Measurements from ENCODE around the gene CNST. TPM values are rescaled to one million over a fixed set of nuclear protein-coding genes. Genes with fewer than 3 reads are reported as not detected.
"Not testable (repeated sequence)": the region's sequence is repeated elsewhere in the genome, so short reads cannot be mapped to it uniquely, and the experiment has no call there.

The CNST gene
- total RNA-seq, 2 donors from 2014 or later = 28.0 to 30.4 TPM

GRCh38 chr1:246534114-246534513 is 32.1 kb upstream of the CNST start:
- H3K9me3 Mint-ChIP-seq = peaks cover 2% of the 10 kb centered on the region in 2 donors
- ATAC-seq (replicated peaks in 1 of 2) = no peak

GRCh38 chr1:246537441-246537840 is 28.8 kb upstream of the CNST start:
- Mint-ChIP-seq H3K27ac (no peak overlapping the region), H3K4me1 (ENCODE audit: low read depth) (no peaks in the 10 kb centered on the region), H3K27me3 (ENCODE audit: low read depth) (no peaks in the 10 kb centered on the region), H3K36me3 (ENCODE audit: insufficient read depth in 2 of 2) (peaks cover 0 to 4% of the 10 kb centered on the region in 2 donors), H3K9me3 (no peaks in the 10 kb centered on the region), H3K4me3 (no peak overlapping the region)
- no peak for ATAC-seq (replicated peaks in 1 of 2)
- no peak for DNase-seq

More at GRCh38 chr1:246534114-246534513, 32.1 kb upstream of the CNST start:
- Mint-ChIP-seq H3K27me3 (ENCODE audit: low read depth) (no peaks in the 10 kb centered on the region), H3K4me1 (ENCODE audit: low read depth) (no peaks in the 10 kb centered on the region), H3K36me3 (ENCODE audit: insufficient read depth in 2 of 2) (peaks cover 3% of the 10 kb centered on the region in 2 donors), H3K4me3 (no peak overlapping the region), H3K27ac (no peak overlapping the region)
- no peak for DNase-seq

- peaks cover 0 to 4% of the 10 kb centered on the region in 2 donors for H3K36me3 Mint-ChIP-seq (ENCODE audit: insufficient read depth in 2 of 2)
- H3K27ac Mint-ChIP-seq = no peak overlapping the region
- H3K4me1 Mint-ChIP-seq (ENCODE audit: low read depth) = no peaks in the 10 kb centered on the region
- ATAC-seq (replicated peaks in 1 of 2) (no peak), DNase-seq (no peak)
- H3K4me3 Mint-ChIP-seq = no peak overlapping the region
- no peaks in the 10 kb centered on the region for H3K27me3 Mint-ChIP-seq (ENCODE audit: low read depth)
- no peaks in the 10 kb centered on the region for H3K9me3 Mint-ChIP-seq
Measured at GRCh38 chr1:246537887-246538286, 28.4 kb upstream of the CNST start.

- no peak for DNase-seq
- H3K36me3 Mint-ChIP-seq (ENCODE audit: insufficient read depth in 2 of 2) = peaks cover 2 to 5% of the 10 kb centered on the region in 2 donors
- ATAC-seq (replicated peaks in 1 of 2) = no peak
- no peaks in the 10 kb centered on the region for H3K4me1 Mint-ChIP-seq (ENCODE audit: low read depth)
- H3K27me3 Mint-ChIP-seq (ENCODE audit: low read depth) = no peaks in the 10 kb centered on the region
- H3K27ac Mint-ChIP-seq = no peak overlapping the region
- H3K4me3 Mint-ChIP-seq = no peak overlapping the region
- no peaks in the 10 kb centered on the region for H3K9me3 Mint-ChIP-seq
Measured at GRCh38 chr1:246540738-246541491, 25.3 kb upstream of the CNST start.

- DNase-seq = no peak
- Mint-ChIP-seq H3K9me3 (no peaks in the 10 kb centered on the region), H3K27me3 (ENCODE audit: low read depth) (no peaks in the 10 kb centered on the region), H3K4me3 (no peak overlapping the region), H3K4me1 (ENCODE audit: low read depth) (peaks cover 5% of the 10 kb centered on the region), H3K36me3 (ENCODE audit: insufficient read depth in 2 of 2) (peaks cover 2 to 12% of the 10 kb centered on the region in 2 donors), H3K27ac (no peak overlapping the region)
- no peak for ATAC-seq (replicated peaks in 1 of 2)
Measured at GRCh38 chr1:246544001-246544400, 22.3 kb upstream of the CNST start.

GRCh38 chr1:246549665-246550064 is 16.6 kb upstream of the CNST start:
- Mint-ChIP-seq H3K27me3 (ENCODE audit: low read depth) (no peaks in the 10 kb centered on the region), H3K4me3 (no peak overlapping the region), H3K9me3 (no peaks in the 10 kb centered on the region), H3K27ac (no peak overlapping the region), H3K36me3 (ENCODE audit: insufficient read depth in 2 of 2) (peaks cover 5 to 18% of the 10 kb centered on the region in 2 donors), H3K4me1 (ENCODE audit: low read depth) (peaks cover 5% of the 10 kb centered on the region)
- ATAC-seq (replicated peaks in 1 of 2) (no peak), DNase-seq (no peak)

GRCh38 chr1:246550402-246550801 is 15.9 kb upstream of the CNST start:
- no peak overlapping the region for H3K27ac Mint-ChIP-seq
- peaks cover 5 to 24% of the 10 kb centered on the region in 2 donors for H3K36me3 Mint-ChIP-seq (ENCODE audit: insufficient read depth in 2 of 2)
- ATAC-seq (replicated peaks in 1 of 2) (no peak), DNase-seq (no peak)
- no peaks in the 10 kb centered on the region for H3K27me3 Mint-ChIP-seq (ENCODE audit: low read depth)
- no peaks in the 10 kb centered on the region for H3K9me3 Mint-ChIP-seq
- no peak overlapping the region for H3K4me3 Mint-ChIP-seq
- peaks cover 5% of the 10 kb centered on the region for H3K4me1 Mint-ChIP-seq (ENCODE audit: low read depth)

- ATAC-seq (replicated peaks in 1 of 2) (no peak), DNase-seq (no peak)
- H3K9me3 Mint-ChIP-seq = no peaks in the 10 kb centered on the region
- H3K36me3 Mint-ChIP-seq (ENCODE audit: insufficient read depth in 2 of 2) = peaks cover 5 to 29% of the 10 kb centered on the region in 2 donors
- H3K27me3 Mint-ChIP-seq (ENCODE audit: low read depth) = no peaks in the 10 kb centered on the region
- H3K4me3 Mint-ChIP-seq = no peak overlapping the region
- no peak overlapping the region for H3K27ac Mint-ChIP-seq
- H3K4me1 Mint-ChIP-seq (ENCODE audit: low read depth) = peaks cover 5% of the 10 kb centered on the region
Measured at GRCh38 chr1:246552110-246552509, 14.1 kb upstream of the CNST start.

- no peak overlapping the region for H3K4me3 Mint-ChIP-seq
- no peaks in the 10 kb centered on the region for H3K4me1 Mint-ChIP-seq (ENCODE audit: low read depth)
- peaks cover 5 to 31% of the 10 kb centered on the region in 2 donors for H3K36me3 Mint-ChIP-seq (ENCODE audit: insufficient read depth in 2 of 2)
- H3K27me3 Mint-ChIP-seq (ENCODE audit: low read depth) = no peaks in the 10 kb centered on the region
- no peak for DNase-seq
- H3K27ac Mint-ChIP-seq = no peak overlapping the region
- H3K9me3 Mint-ChIP-seq = no peaks in the 10 kb centered on the region
- no peak for ATAC-seq (replicated peaks in 1 of 2)
Measured at GRCh38 chr1:246554201-246554600, 12.1 kb upstream of the CNST start.

- Mint-ChIP-seq H3K27ac (peak overlapping the region; percentile 60), H3K4me3 (no peak overlapping the region), H3K36me3 (ENCODE audit: insufficient read depth in 2 of 2) (peaks cover 0 to 29% of the 10 kb centered on the region in 2 donors), H3K9me3 (no peaks in the 10 kb centered on the region), H3K4me1 (ENCODE audit: low read depth) (peaks cover 8% of the 10 kb centered on the region), H3K27me3 (ENCODE audit: low read depth) (no peaks in the 10 kb centered on the region)
- DNase-seq (no peak), ATAC-seq (replicated peaks in 1 of 2) (no peak)
Measured at GRCh38 chr1:246558041-246558440, 8.2 kb upstream of the CNST start.

GRCh38 chr1:246559310-246559709 is 6.9 kb upstream of the CNST start:
- Mint-ChIP-seq H3K27me3 (ENCODE audit: low read depth) (no peaks in the 10 kb centered on the region), H3K4me3 (no peak overlapping the region), H3K4me1 (ENCODE audit: low read depth) (peaks cover 12% of the 10 kb centered on the region), H3K27ac (peak overlapping the region; percentile 35), H3K9me3 (no peaks in the 10 kb centered on the region), H3K36me3 (ENCODE audit: insufficient read depth in 2 of 2) (peaks cover 0 to 26% of the 10 kb centered on the region in 2 donors)
- DNase-seq = no peak
- no peak for ATAC-seq (replicated peaks in 1 of 2)

GRCh38 chr1:246560833-246561232 is 5.4 kb upstream of the CNST start:
- H3K27ac Mint-ChIP-seq; H3K9me3 Mint-ChIP-seq; ATAC-seq (replicated peaks in 1 of 2); DNase-seq; H3K4me3 Mint-ChIP-seq; H3K27me3 Mint-ChIP-seq (ENCODE audit: low read depth): not testable (repeated sequence)
- peaks cover 3 to 21% of the 10 kb centered on the region in 2 donors for H3K36me3 Mint-ChIP-seq (ENCODE audit: insufficient read depth in 2 of 2)
- peaks cover 21% of the 10 kb centered on the region for H3K4me1 Mint-ChIP-seq (ENCODE audit: low read depth)

GRCh38 chr1:246564839-246565750 is 1.2 kb upstream of the CNST start:
- Mint-ChIP-seq H3K9me3 (peaks cover 0 to 3% of the 10 kb centered on the region in 2 donors), H3K27me3 (ENCODE audit: low read depth) (no peaks in the 10 kb centered on the region), H3K4me1 (ENCODE audit: low read depth) (peaks cover 47% of the 10 kb centered on the region), H3K4me3 (peak overlapping the region; percentile 99 to 100), H3K36me3 (ENCODE audit: insufficient read depth in 2 of 2) (peaks cover 7 to 8% of the 10 kb centered on the region in 2 donors), H3K27ac (peak overlapping the region; percentile 100)
- DNase-seq = no peak
- no peak for ATAC-seq (replicated peaks in 1 of 2)
